Iris pigment epithelial cell (primary cell): ENCODE measurements around the gene ADAMTS2.
"Not testable (repeated sequence)": the region's sequence is repeated elsewhere in the genome, so short reads cannot be mapped to it uniquely, and the experiment has no call there.

Experiments
- DNase-seq: peaks from one replicate; pipeline ENCODE4 v3.0.0-alpha.2; 2011; ENCODE audit warnings: low read depth

Gene ADAMTS2

GRCh38 chr5:179296150-179296821 is 49.0 kb downstream of the ADAMTS2 start:
- no peak for DNase-seq

DNA sequence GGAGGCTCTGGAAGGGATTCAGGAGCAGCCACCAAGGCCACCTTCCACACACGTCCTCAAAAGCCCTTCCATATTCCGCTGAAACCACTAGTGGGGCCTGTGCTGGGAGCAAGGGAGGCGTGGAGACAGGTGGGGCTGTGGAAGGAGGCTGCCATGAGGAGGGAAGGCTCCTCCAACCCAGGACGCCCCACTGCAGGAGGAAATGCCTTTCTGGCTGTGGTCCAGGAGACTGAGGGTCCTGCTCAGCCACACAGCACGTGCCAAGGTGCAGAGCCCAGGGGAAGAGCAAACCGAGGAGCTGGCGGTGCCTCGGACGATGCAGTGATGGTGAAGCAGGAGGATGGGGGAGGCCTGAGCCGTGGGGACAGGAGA is 49.5 kb downstream of the ADAMTS2 start:
- DNase-seq, result no peak

- DNase-seq, result no peak
Measured at GRCh38 chr5:179294891-179295777, 50.1 kb downstream of the ADAMTS2 start.

DNA sequence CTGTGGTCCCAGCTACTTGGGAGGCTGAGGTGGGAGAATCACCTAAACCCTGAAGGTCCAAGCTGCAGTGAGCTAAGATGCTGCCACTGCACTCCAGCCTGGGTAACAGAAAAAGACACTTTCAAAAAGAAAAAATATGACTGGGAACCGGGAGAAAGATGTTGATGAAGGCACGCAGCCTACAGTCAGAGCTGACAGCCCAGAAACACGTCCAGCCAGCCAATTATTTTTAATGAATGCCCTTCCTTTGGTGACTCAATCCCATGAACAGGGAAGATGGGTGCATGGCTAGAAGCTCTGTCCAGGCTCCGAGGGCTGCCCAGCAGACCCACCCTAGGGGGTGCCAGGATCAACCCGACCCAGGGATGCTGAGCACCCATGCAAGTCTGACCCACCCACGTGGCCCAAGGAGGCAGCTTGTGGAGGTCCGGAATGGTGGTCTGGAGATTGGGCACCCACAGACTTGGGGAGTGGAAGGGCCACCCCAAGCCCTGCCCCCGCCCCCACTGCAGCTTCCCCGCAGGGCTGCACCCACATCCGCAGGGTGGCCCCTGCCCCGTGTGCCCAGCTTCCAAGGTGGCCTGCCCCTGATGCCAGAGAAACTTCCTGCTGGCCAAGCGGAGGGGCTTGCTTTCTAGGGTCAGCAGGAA is 51.0 kb downstream of the ADAMTS2 start:
- no peak for DNase-seq

DNA sequence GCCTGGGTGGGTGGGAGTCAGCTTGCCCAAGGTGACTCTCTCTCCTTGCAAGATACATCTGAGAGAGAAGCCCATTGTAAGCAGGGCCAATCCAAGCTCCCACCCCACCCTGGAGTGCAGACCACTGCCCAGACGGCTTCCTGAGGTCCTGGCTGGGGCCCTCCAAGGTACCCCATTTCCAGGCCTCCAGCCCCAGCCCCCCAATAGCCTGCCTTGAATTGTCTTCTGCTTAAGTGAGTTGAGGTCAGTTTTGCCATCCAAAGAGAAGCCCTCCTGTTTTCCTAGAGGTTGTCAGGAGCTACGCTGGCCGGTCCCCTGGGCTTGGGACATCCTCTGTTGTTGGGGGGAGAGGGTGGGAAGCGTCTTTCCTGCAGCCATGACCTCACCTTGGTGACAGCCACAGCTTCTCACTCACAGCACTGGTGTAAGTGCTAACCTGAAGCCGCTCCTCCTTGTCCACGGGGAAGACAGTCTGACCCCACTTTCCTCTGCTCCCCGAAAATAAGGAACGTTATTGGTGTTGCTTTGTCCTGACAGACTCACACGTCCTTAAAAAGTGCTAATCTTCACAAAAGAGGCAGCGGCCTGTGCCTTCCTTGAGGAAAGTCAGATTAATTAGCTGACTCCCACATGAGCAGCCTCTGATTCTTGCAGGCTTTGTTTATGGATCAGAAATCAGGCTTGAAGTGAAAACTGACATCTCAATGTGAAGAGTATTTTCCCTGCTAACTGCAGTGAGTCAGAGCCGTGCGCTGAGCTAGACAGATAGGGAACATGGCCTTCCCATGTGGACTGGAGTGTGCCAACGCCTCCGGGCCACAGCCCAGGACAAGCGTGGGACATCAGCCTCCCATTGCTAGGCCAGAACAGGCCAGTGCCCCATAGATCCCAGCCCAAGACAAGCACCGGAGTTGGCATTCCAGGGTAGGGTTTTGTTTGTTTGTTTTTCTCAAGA is 52.3 kb downstream of the ADAMTS2 start:
- peak; percentile 21 for DNase-seq

DNA sequence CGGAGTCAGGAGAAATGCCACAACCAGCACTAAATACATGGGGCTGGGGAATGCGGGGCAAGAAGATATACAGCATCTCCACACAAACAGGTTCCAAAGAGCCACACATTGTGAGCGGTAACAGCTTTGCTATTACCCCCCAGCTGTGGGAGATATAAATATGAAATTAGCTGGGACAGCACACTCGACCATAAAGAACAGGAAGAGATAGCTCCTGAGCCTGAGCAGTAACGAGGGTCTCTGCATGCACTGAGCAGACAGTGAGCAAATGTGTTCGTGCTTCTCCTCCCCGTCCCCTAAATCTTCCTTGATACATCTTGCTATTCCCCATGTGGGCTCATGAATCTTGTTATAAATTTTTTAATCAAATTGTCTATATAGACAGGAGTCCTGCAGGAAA is 53.1 kb downstream of the ADAMTS2 start:
- no peak for DNase-seq

GRCh38 chr5:179290681-179291540 is 54.4 kb downstream of the ADAMTS2 start:
- no peak for DNase-seq

DNA sequence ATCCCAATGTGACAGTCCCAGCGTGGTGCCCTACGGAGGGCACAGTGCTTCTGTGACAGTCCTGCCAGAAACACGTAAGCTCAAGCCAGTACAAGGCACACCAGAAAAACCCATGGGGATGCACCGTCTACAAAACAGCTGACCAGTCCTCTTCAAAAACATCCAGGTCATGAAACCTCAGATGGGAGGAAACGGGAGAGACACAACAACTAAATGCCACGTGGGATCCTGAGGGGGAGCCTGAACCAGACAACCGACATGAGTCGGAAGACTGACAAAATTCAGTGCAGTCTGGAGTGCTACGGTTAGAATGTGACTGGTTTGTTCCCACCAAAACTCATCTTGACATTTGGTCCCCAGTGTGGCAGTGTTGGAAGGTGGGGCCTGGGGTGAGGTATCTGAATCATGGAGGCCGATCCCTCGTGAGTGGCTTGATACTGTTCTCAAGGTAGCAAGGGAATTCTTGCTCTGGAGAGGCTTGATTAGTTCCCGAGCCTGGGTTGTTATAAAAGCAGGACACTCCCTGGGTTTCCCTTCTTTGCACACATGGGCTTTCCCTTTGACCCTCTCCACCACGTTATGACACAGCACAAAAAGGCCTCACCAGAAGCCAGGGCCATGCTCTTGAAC is 55.4 kb downstream of the ADAMTS2 start:
- DNase-seq, result no peak

GRCh38 chr5:179288809-179289185 is 56.5 kb downstream of the ADAMTS2 start:
- no peak for DNase-seq

DNA sequence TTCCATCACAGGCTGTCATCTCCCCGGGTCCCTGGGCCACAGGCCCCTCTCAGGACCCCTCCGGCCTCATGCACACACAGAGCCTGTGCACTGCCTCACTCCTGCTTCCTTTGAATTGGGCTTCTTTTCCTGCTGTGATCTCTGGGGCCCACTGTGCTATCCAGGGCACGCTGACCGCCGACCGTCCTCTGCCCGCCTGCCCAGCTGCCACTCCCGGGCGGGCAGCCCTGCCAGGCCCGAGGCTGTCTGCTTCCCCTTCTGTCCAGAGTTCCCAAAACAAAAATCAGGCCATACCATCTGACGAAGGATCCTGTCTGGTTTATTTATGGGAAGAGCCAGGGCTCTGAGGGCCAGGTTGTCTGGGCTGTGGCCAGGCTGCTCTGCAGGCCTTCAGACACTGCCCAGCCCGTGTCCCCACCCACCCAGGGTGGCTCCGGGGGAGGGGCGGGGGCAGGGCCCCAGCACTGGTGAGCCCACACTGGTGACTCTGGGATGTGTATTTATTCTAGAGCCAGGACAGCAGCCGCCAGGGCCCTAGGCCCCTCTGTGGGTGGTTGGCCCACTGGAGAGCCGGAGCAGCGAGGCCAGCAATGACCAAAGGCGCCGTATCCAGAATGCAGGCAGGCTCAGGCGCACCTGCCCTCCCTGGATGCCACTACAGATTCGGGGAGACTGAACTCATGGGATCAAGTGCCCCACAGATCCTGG is 57.0 kb downstream of the ADAMTS2 start:
- DNase-seq, result no peak

DNA sequence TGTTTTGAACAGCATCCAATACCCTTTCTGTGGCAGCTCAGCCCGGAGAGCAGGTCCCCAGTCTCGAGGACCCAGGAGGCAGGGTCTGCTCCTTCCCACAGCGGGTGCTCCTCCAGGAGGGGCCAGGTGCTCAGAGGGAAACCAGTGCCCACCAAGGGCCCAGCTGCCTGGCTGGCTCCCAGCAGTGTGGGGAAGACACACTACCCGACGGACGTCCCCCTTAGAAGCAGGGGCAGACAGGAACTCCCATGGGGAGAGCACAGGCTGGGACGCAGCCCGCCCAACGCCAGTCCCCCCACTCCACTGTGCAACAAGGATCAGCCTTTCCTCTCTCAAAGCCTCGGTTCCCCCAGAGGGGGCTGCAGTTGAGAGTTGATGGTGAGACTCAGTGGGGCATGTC is 57.6 kb downstream of the ADAMTS2 start:
- DNase-seq, result no peak

GRCh38 chr5:179287071-179287470 is 58.2 kb downstream of the ADAMTS2 start:
- DNase-seq, result no peak

GRCh38 chr5:179285776-179286162 is 59.5 kb downstream of the ADAMTS2 start:
- not testable (repeated sequence) for DNase-seq

GRCh38 chr5:179284751-179285631 is 60.3 kb downstream of the ADAMTS2 start:
- no peak for DNase-seq

- not testable (repeated sequence) for DNase-seq
Measured at GRCh38 chr5:179283908-179284307, 61.4 kb downstream of the ADAMTS2 start.

- DNase-seq, result no peak
Measured at GRCh38 chr5:179281694-179282093, 63.6 kb downstream of the ADAMTS2 start.

DNA sequence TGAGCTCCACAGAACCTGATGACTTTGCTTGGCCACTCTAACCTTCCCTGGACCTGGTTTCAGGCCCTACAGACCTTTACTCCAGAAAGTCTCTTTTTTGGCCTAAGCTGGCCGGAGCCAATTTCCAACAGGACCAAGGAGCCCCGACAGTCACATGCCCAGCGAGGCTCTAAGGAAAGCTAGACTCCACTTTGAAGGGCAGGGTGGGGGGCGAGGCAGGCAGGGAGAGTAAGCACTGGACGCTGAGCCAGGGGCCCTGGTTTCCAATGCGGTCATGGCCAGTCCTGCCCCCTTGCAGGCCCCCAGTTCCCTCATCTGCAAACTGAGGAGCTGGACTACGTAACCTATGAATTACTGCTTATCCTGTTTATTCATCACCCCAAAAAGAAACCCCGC is 65.2 kb downstream of the ADAMTS2 start:
- DNase-seq, result no peak

DNA sequence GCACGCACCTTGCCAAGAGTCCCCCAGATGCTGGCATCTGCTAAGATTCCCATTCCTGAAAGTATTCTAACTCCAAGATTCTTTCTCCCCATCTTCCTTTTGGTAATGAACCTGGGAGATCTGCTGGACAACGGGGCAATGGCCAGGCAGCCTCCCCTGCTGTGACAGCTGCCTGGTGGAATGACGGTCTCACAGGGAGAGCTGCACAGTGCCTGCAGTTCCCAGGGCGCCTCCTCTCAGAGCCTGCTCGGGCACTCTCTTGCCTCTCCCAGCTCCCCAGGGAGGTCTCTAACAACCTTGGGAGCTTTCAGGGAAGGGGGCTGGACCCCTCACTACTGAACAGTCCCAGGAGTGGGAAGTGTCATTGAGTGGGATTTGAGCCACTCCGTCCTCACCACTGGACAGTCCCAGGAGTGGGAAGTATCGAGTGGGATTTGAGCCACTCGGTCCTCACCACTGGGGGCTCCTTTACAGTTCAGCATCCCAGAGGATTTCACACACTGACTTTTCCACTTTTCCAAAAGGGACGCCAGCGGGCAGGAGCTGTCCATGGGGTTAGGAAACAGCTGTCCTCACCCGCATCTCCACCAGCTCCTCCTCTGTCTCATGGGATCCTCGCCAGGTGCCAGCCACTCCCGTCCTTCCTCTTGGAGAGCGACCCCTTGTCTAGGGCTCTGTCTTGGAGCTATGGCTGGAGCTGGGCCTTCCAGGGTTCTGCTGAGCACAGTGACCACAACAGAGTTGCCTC is 65.7 kb downstream of the ADAMTS2 start:
- no peak for DNase-seq
